Breast epithelium (tissue), 3 donors: ENCODE results near the gene C11orf68.

Experiments used
- POLR2A ChIP-seq: fragments of 450-650 bp; IDR thresholded peaks from one replicate; pipeline ENCODE4 v1.6.1; 2016; ENCODE audit warnings: antibody characterized with exemption, mild to moderate bottlenecking, moderate library complexity
- POLR2AphosphoS5 ChIP-seq, 3 donors: sonication (generic); formaldehyde crosslinking; IDR thresholded peaks; one replicate each; pipeline ENCODE4 v1.6.1; 2017; ENCODE audit warnings: antibody characterized with exemption in 3 of 3
- TF ChIP-seq, protein P1 (sequence below), 3 donors: fragments of 450-650 bp; IDR thresholded peaks; one replicate each; pipeline ENCODE4 v1.5.1; 2016 to 2017; ENCODE audit warnings: antibody characterized with exemption in 3 of 3, mild to moderate bottlenecking in 3 of 3, moderate library complexity in 3 of 3

DNA sequence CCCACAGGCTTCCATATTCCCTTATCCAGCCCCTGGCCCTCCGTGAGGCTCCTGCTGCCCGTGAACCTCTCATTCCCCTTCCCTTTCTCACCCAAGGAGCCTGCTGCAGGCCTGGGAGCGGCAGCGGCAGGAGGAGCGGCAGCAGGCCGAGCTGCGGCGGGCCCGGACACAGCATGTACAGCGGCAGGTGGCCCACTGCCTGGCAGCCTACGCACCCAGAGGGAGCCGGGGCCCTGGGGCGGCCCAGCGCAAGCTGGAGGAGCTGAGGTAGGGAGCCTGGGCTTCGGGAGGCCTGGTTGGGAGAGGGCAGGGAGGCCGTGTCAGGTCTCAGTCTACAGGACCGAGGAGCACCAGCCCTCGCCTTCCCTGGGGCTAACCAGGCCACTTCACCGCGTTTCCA lies 34.6 kb upstream of the C11orf68 start:
- TF ChIP-seq, protein P1, sequence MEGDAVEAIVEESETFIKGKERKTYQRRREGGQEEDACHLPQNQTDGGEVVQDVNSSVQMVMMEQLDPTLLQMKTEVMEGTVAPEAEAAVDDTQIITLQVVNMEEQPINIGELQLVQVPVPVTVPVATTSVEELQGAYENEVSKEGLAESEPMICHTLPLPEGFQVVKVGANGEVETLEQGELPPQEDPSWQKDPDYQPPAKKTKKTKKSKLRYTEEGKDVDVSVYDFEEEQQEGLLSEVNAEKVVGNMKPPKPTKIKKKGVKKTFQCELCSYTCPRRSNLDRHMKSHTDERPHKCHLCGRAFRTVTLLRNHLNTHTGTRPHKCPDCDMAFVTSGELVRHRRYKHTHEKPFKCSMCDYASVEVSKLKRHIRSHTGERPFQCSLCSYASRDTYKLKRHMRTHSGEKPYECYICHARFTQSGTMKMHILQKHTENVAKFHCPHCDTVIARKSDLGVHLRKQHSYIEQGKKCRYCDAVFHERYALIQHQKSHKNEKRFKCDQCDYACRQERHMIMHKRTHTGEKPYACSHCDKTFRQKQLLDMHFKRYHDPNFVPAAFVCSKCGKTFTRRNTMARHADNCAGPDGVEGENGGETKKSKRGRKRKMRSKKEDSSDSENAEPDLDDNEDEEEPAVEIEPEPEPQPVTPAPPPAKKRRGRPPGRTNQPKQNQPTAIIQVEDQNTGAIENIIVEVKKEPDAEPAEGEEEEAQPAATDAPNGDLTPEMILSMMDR (IDR thresholded peaks at IDR 0.05), result no peak
- no peak for TF ChIP-seq POLR2A
- TF ChIP-seq POLR2AphosphoS5 (IDR thresholded peaks at IDR 0.05), result no peak
